Adrenal gland (tissue), 12 donors: ENCODE measurements around the gene ACTA1. TPM values are rescaled to one million over a fixed set of nuclear protein-coding genes. Genes with fewer than 3 reads are reported as not detected.

Source experiments
- DNase-seq, 7 donors: peaks; one replicate each; pipeline ENCODE4 v3.0.0-alpha.2; 2019 to 2020
- H3K27ac ChIP-seq, 5 donors: fragments of 200-600 bp; sonication (generic) in 4 of 5; 1 replicate in 3 of 5; 2 replicates in 2 of 5; pipeline versions ENCODE4 v1.5.1 to v1.8.0; 2016 to 2020; ENCODE audit warnings: mild to moderate bottlenecking in 1 of 5
- H3K27me3 ChIP-seq: fragments of 200-600 bp; 2 replicates; pipeline ENCODE4 v1.8.0; 2021
- H3K36me3 ChIP-seq, 2 donors: fragments of 200-600 bp; replicated peaks in 1 of 2; 1 replicate in 1 of 2; 2 replicates in 1 of 2; pipeline versions ENCODE4 v1.5.1 to v1.8.0; 2018 to 2022
- H3K4me1 ChIP-seq, 2 donors: fragments of 200-600 bp; replicated peaks in 1 of 2; 1 replicate in 1 of 2; 2 replicates in 1 of 2; pipeline versions ENCODE4 v1.5.1 to v1.8.0; 2018 to 2021
- H3K4me3 ChIP-seq, 4 donors: fragments of 200-600 bp; sonication (generic) in 3 of 4; one replicate each; pipeline ENCODE4 v1.5.1; 2016 to 2018
- H3K9me3 ChIP-seq, 3 donors: fragments of 200-600 bp; sonication (generic) in 1 of 3; replicated peaks in 1 of 3; 1 replicate in 2 of 3; 2 replicates in 1 of 3; pipeline versions ENCODE4 v1.5.1 to v1.8.0; 2016 to 2021
- CTCF ChIP-seq, 6 experiments: fragments of 450-650 bp in 4 of 6; fragments of 200-600 bp in 2 of 6; sonication (generic) in 1 of 6; IDR thresholded peaks; 1 replicate in 5 of 6; 2 replicates in 1 of 6; pipeline versions ENCODE4 v1.5.1 to v1.8.0; 2016 to 2021; ENCODE audit warnings: antibody characterized with exemption in 6 of 6, mild to moderate bottlenecking in 2 of 6, moderate library complexity in 1 of 6
- POLR2A ChIP-seq, 2 donors: fragments of 450-650 bp; IDR thresholded peaks; one replicate each; pipeline ENCODE4 v1.6.1; 2017; ENCODE audit warnings: antibody characterized with exemption in 2 of 2, mild to moderate bottlenecking in 2 of 2, moderate library complexity in 1 of 2
- WGBS, 4 donors: extraction: QIAGEN DNeasy Blood & Tissue Kit in 2 of 4; methylation state at CpG; one replicate each; pipeline versions ENCODE4 v1.1.5 to v1.1.7; 2013 to 2017; 5-methylcytosine and 5-hydroxymethylcytosine counted together
- intact Hi-C, 2 donors: fragments of 100-400 bp; cut with DNase I; formaldehyde crosslinking; loops; one replicate each; pipeline versions ENCODE4 v1.14.1 to v1.15.0; 2022 to 2023
- polyA plus RNA-seq, 3 donors: library from polyadenylated mRNA; stranded (reverse); fragments of 200-250 nt in 2 of 3; fragments of 350-450 nt in 1 of 3; fragmentation: Illumina TruSeq in 1 of 3; extraction: RNeasy Lipid Tissue Mini Kit (QIAGEN cat#74804) in 1 of 3; gene quantifications; one replicate each; pipeline ENCODE4 v1.2.3, GENCODE V29; 2013 to 2014
- total RNA-seq, 9 donors: library from RNA; depleted of rRNA in 4 of 9; stranded (reverse); fragments of >200 nt in 4 of 9; fragments of 120-200 nt in 1 of 9; fragmentation: NEBNext Ultra II Directional in 1 of 9; extraction: Animal tissue kit (Norgen Biotek cat#: 25700) in 1 of 9; gene quantifications; one replicate each; pipeline versions ENCODE4 v1.1.0 to v1.2.4, GENCODE V29; 2013 to 2023
- donor health status: healthy with polysubstance abuse.
- donor health status: Bipolar disorder and iron deficiency.
- donor health status: DM: yes; HTN: yes; CAD: no.
- donor health status: DM: no; HTN: no; CAD: no.
- donor health status: DM: no; HTN: no; CAD: no.
- donor health status: DM: yes; HTN: yes; CAD: no.

Gene ACTA1
- total and polyA plus RNA-seq, 12 donors, result 0.14 to 53.3 (median 1.1) TPM; not detected in 4

- H3K4me1 ChIP-seq, result no peaks in the 10 kb centered on the region
- no peak for DNase-seq
- H3K27ac ChIP-seq, result no peak overlapping the region
- no peaks in the 10 kb centered on the region for H3K9me3 ChIP-seq
- 88 to 91% (median 90%) methylated on average over 8 of the region's 8 CpGs for WGBS, 4 donors
- TF ChIP-seq CTCF (IDR thresholded peaks at IDR 0.05) (no peak), POLR2A (IDR thresholded peaks at IDR 0.05) (no peak)
- H3K4me3 ChIP-seq, result no peak overlapping the region
- no peaks in the 10 kb centered on the region for H3K27me3 ChIP-seq
- intact Hi-C loops, result no loop called here
- peaks cover 0 to 58% of the 10 kb centered on the region in 2 donors for H3K36me3 ChIP-seq
Observed at GRCh38 chr1:229470406-229471043, 36.6 kb upstream of the ACTA1 start.

- intact Hi-C loops, result no loop called here
- TF ChIP-seq CTCF (IDR thresholded peaks at IDR 0.05), result no peak
- TF ChIP-seq POLR2A (IDR thresholded peaks at IDR 0.05), result no peak
- Histone ChIP-seq H3K36me3 (peaks cover 0 to 77% of the 10 kb centered on the region in 2 donors), H3K27me3 (no peaks in the 10 kb centered on the region), H3K9me3 (no peaks in the 10 kb centered on the region), H3K4me1 (no peaks in the 10 kb centered on the region), H3K4me3 (no peak overlapping the region), H3K27ac (no peak overlapping the region)
- no peak for DNase-seq
- 94 to 100% (median 98%) methylated on average over 1 of the region's 1 CpG for WGBS, 4 donors
Observed at GRCh38 chr1:229466887-229467286, 33.0 kb upstream of the ACTA1 start.

GRCh38 chr1:229464672-229465071 lies 30.8 kb upstream of the ACTA1 start:
- Histone ChIP-seq H3K9me3 (no peaks in the 10 kb centered on the region), H3K4me1 (no peaks in the 10 kb centered on the region), H3K27me3 (no peaks in the 10 kb centered on the region), H3K27ac (no peak overlapping the region), H3K36me3 (peaks cover 0 to 79% of the 10 kb centered on the region in 2 donors), H3K4me3 (no peak overlapping the region)
- TF ChIP-seq POLR2A (IDR thresholded peaks at IDR 0.05) (no peak), CTCF (IDR thresholded peaks at IDR 0.05) (no peak)
- WGBS, 4 donors, result 95 to 99% (median 96%) methylated on average over 8 of the region's 8 CpGs
- intact Hi-C loops, result no loop called here
- no peak for DNase-seq

- 91 to 93% (median 92%) methylated on average over 7 of the region's 7 CpGs for WGBS, 4 donors
- no peaks in the 10 kb centered on the region for H3K4me1 ChIP-seq
- DNase-seq, result no peak
- intact Hi-C loops, result no loop called here
- peaks cover 0 to 79% of the 10 kb centered on the region in 2 donors for H3K36me3 ChIP-seq
- no peak for TF ChIP-seq POLR2A (IDR thresholded peaks at IDR 0.05)
- TF ChIP-seq CTCF (IDR thresholded peaks at IDR 0.05), result no peak
- H3K9me3 ChIP-seq, result no peaks in the 10 kb centered on the region
- H3K27ac ChIP-seq, result no peak overlapping the region
- no peaks in the 10 kb centered on the region for H3K27me3 ChIP-seq
- no peak overlapping the region for H3K4me3 ChIP-seq
Observed at GRCh38 chr1:229461032-229461668, 27.3 kb upstream of the ACTA1 start.
